HL-60 (cell line): ENCODE results near the gene IL1RAPL2.

Source experiments
- DNase-seq, 2 experiments: peaks; one replicate each; pipeline ENCODE4 v3.0.0-alpha.2; 2010 to 2020; ENCODE audit warnings: low read depth in 1 of 2, low spot score in 1 of 2
- H3K27ac ChIP-seq: fragments of 250-450 bp; sonication (Bioruptor Pico); replicated peaks from 2 replicates; pipeline ENCODE4 v1.5.1; 2020; ENCODE audit warnings: mild to moderate bottlenecking, moderate library complexity
- H3K27me3 ChIP-seq: fragments of 250-450 bp; sonication (Bioruptor Pico); 2 replicates; pipeline ENCODE4 v1.5.1; 2021; ENCODE audit warnings: mild to moderate bottlenecking, moderate library complexity; ENCODE audit not compliant: insufficient read depth, poor library complexity, severe bottlenecking
- H3K4me3 ChIP-seq: replicated peaks from 2 replicates; pipeline ENCODE4 v1.5.1; 2011; ENCODE audit warnings: mild to moderate bottlenecking, control low read depth, low read length; ENCODE audit not compliant: insufficient read depth
- CTCF ChIP-seq: IDR thresholded peaks from one replicate; pipeline ENCODE4 v1.5.1; 2011; ENCODE audit warnings: low read length, control low read depth, inconsistent platforms; ENCODE audit not compliant: insufficient read depth
- GABPA ChIP-seq: IDR thresholded peaks from 2 replicates; pipeline ENCODE4 v1.6.1; 2012; ENCODE audit warnings: low read depth
- POLR2AphosphoS5 ChIP-seq: IDR thresholded peaks from 2 replicates; pipeline ENCODE4 v1.6.1; 2012; ENCODE audit warnings: low read depth
- REST ChIP-seq: IDR thresholded peaks from 2 replicates; pipeline ENCODE4 v1.6.1; 2012; ENCODE audit warnings: low read depth; ENCODE audit not compliant: insufficient replicate concordance
- SPI1 ChIP-seq: IDR thresholded peaks from 2 replicates; pipeline ENCODE4 v1.6.1; 2012; ENCODE audit warnings: low read depth, mild to moderate bottlenecking, borderline replicate concordance

Gene IL1RAPL2

GRCh38 chrX:104961926-104962325 is 395.9 kb downstream of the IL1RAPL2 start:
- Histone ChIP-seq H3K27ac (no peak overlapping the region), H3K27me3 (no peaks in the 10 kb centered on the region), H3K4me3 (no peak overlapping the region)
- DNase-seq, result no peak
- TF ChIP-seq REST (no peak), POLR2AphosphoS5 (no peak), SPI1 (no peak), GABPA (no peak), CTCF (no peak)

- Histone ChIP-seq H3K4me3 (no peak overlapping the region), H3K27ac (no peak overlapping the region), H3K27me3 (no peaks in the 10 kb centered on the region)
- no peak for TF ChIP-seq GABPA
- no peak for TF ChIP-seq POLR2AphosphoS5
- TF ChIP-seq CTCF, result no peak
- TF ChIP-seq SPI1, result no peak
- TF ChIP-seq REST, result no peak
- DNase-seq, result no peak
Observed at GRCh38 chrX:104968241-104968640, 402.2 kb downstream of the IL1RAPL2 start.

- TF ChIP-seq POLR2AphosphoS5 (no peak), GABPA (no peak), CTCF (no peak), REST (no peak), SPI1 (no peak)
Observed at GRCh38 chrX:104972737-104973136, 406.7 kb downstream of the IL1RAPL2 start.

More at GRCh38 chrX:104972737-104973136, 406.7 kb downstream of the IL1RAPL2 start:
- Histone ChIP-seq H3K27ac (no peak overlapping the region), H3K4me3 (no peak overlapping the region), H3K27me3 (no peaks in the 10 kb centered on the region)
- DNase-seq, result no peak
